A549 (cell line): ENCODE data around the gene APP.

Source experiments
- CTCF ChIP-seq: fragments of >200 bp; sonication (Bioruptor Twin); formaldehyde crosslinking; IDR thresholded peaks from 3 replicates; pipeline ENCODE4 v1.5.1; 2016
- FOSB ChIP-seq: fragments of 250-450 bp; sonication (Bioruptor Pico); IDR thresholded peaks from 2 replicates; pipeline ENCODE4 v1.5.0; 2020; ENCODE audit warnings: mild to moderate bottlenecking, moderate library complexity
- POLR2A ChIP-seq: IDR thresholded peaks from 2 replicates; pipeline ENCODE4 v1.6.1; 2012; ENCODE audit warnings: mild to moderate bottlenecking, low read length
- REST ChIP-seq: fragments of 200-600 bp; sonication (generic); IDR thresholded peaks from 2 replicates; pipeline ENCODE4 v1.6.1; 2016; ENCODE audit warnings: antibody characterized with exemption, mild to moderate bottlenecking, moderate library complexity

- no peak for TF ChIP-seq POLR2A
- no peak for TF ChIP-seq FOSB
- no peak for TF ChIP-seq REST
- no peak for TF ChIP-seq CTCF
These were observed 243.2 kb downstream of the APP start for GRCh38 chr21:25927195-25927880.
